ENCODE results near the gene FAM193A.
A peak's percentile ranks its signal among the peaks of the same experiment; 100 is the strongest.

Gene FAM193A

GRCh38 chr4:2714061-2714770 is 177.8 kb downstream of the FAM193A start:
- DNase-seq (ENCODE audit: low read depth in 2 of 2): peak; percentile 81 to 86
- peak; percentile 18 for TF ChIP-seq CTCF (IDR thresholded peaks at IDR 0.05; ENCODE audit: low read depth, low read length)
- H3K4me3 ChIP-seq (replicated peaks in 1 of 2; ENCODE audit: low read depth in 2 of 2, low read length in 2 of 2): no peak overlapping the region

- TF ChIP-seq CTCF (IDR thresholded peaks at IDR 0.05; ENCODE audit: low read depth, low read length): no peak
- peak; percentile 9 to 47 for DNase-seq (ENCODE audit: low read depth in 2 of 2)
- no peak overlapping the region for H3K4me3 ChIP-seq (replicated peaks in 1 of 2; ENCODE audit: low read depth in 2 of 2, low read length in 2 of 2)
Observed at GRCh38 chr4:2714918-2715317, 178.5 kb downstream of the FAM193A start.

- no peak overlapping the region for H3K4me3 ChIP-seq (replicated peaks in 1 of 2; ENCODE audit: low read depth in 2 of 2, low read length in 2 of 2)
- TF ChIP-seq CTCF (IDR thresholded peaks at IDR 0.05; ENCODE audit: low read depth, low read length): no peak
- no peak for DNase-seq (ENCODE audit: low read depth in 2 of 2)
Observed at GRCh38 chr4:2715426-2715825, 179.0 kb downstream of the FAM193A start.

GRCh38 chr4:2716236-2716635 is 179.8 kb downstream of the FAM193A start:
- H3K4me3 ChIP-seq (replicated peaks in 1 of 2; ENCODE audit: low read depth in 2 of 2, low read length in 2 of 2): no peak overlapping the region
- no peak for TF ChIP-seq CTCF (IDR thresholded peaks at IDR 0.05; ENCODE audit: low read depth, low read length)
- no peak for DNase-seq (ENCODE audit: low read depth in 2 of 2)

- no peak for TF ChIP-seq CTCF (IDR thresholded peaks at IDR 0.05; ENCODE audit: low read depth, low read length)
- DNase-seq (ENCODE audit: low read depth in 2 of 2): no peak
- no peak overlapping the region for H3K4me3 ChIP-seq (replicated peaks in 1 of 2; ENCODE audit: low read depth in 2 of 2, low read length in 2 of 2)
Observed at GRCh38 chr4:2721586-2721985, 185.1 kb downstream of the FAM193A start.

- no peak overlapping the region for H3K4me3 ChIP-seq (replicated peaks in 1 of 2; ENCODE audit: low read depth in 2 of 2, low read length in 2 of 2)
- TF ChIP-seq CTCF (IDR thresholded peaks at IDR 0.05; ENCODE audit: low read depth, low read length): no peak
- DNase-seq (ENCODE audit: low read depth in 2 of 2): no peak
Observed at GRCh38 chr4:2722033-2722432, 185.6 kb downstream of the FAM193A start.

GRCh38 chr4:2723751-2724150 is 187.3 kb downstream of the FAM193A start:
- no peak for DNase-seq (ENCODE audit: low read depth in 2 of 2)
- no peak overlapping the region for H3K4me3 ChIP-seq (replicated peaks in 1 of 2; ENCODE audit: low read depth in 2 of 2, low read length in 2 of 2)
- no peak for TF ChIP-seq CTCF (IDR thresholded peaks at IDR 0.05; ENCODE audit: low read depth, low read length)

Data from cardiac fibroblast (primary cell).